GM18505 (cell line): ENCODE data around the gene GOLGA5.
"Not testable (repeated sequence)": the region's sequence is repeated elsewhere in the genome, so short reads cannot be mapped to it uniquely, and the experiment has no call there.

Experiments
- ATAC-seq: cut with Tn5 transposase; IDR thresholded peaks from one replicate; pipeline ENCODE4 v1.9.1; 2021; ENCODE audit not compliant: unreplicated experiment
- POLR2A ChIP-seq: IDR thresholded peaks from 4 replicates; pipeline ENCODE4 v1.6.1; 2011; ENCODE audit warnings: borderline replicate concordance; ENCODE audit not compliant: insufficient read depth, insufficient read length; ENCODE audit errors: extremely low read depth

Gene GOLGA5

DNA sequence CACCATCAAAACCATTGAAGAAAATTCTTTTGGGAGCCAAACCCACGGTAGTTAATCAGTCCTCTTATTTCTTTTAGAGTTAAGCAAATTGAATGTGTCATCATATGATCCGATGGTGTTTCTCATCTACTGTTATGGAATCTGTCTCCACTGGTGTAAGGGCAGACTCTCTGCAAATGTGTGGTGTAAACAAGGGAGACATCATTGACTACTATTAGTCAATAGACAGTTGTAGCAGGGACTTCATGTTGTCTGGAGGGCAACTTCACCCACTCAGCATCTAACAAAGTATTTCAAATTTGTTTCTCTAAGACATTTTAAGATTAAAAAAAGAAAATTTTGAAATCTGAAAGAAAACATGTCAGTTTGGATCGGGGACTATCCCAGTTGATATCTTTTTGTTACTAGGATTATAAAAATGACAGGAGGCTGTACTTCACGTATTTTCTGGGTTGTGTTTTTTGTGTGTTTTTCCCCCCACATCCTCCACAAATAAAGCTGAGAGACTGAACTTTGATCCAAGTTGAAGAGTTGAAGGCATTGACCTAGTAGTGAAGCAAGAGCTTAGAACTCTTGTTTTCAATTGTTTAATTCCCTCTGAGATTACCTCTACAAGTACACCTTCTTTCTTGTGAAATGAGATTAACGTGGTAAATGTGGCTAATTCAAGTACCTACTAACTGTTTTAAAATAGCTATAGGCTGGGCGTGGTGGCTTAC, 4.0 kb downstream of the GOLGA5 start:
- no peak for ATAC-seq

GRCh38 chr14:92798811-92799210, 4.7 kb downstream of the GOLGA5 start:
- no peak for ATAC-seq

More for the DNA sequence above, 4.0 kb downstream of the GOLGA5 start:
- no peak for TF ChIP-seq POLR2A

GRCh38 chr14:92800012-92800411, 5.9 kb downstream of the GOLGA5 start:
- no peak for ATAC-seq
- no peak for TF ChIP-seq POLR2A

More at GRCh38 chr14:92798811-92799210, 4.7 kb downstream of the GOLGA5 start:
- TF ChIP-seq POLR2A, result no peak

DNA sequence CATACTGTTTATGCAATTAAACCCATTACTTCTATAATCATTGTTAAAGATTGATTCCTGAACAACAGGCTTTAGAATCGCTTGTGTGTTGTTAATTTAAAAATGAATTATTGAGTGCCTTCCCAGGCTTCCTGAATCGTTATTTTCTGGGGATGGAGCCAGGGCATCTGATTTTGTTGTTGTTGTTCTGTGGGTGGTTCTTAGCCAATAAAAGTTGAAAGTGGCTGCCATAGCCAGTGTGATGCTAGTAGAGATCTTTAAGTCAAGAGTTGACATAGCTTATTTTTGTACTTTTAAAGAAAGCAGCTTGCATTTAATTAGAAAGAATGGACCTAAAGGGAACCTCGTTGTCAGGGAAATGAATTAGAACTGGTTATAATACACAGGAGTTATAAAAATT, 6.4 kb downstream of the GOLGA5 start:
- TF ChIP-seq POLR2A, result no peak
- no peak for ATAC-seq

DNA sequence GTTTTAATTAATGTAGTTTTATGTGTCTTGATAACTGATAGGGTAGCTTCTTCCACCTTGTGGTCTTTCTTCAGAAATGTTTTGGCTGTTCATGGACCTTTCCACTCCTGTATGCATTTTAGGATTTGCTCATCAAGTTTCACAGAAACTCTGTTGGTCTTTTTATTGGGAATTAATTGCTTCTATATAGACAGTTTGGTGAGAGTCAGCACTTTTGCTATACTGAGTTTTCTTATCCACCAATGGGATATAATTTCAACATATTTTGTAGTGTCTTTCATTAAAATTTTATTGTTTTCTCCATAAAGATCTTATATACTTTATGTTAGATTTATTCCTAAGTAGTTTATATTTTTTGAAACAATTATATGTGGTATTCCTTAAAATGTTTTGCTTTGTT, 7.8 kb downstream of the GOLGA5 start:
- TF ChIP-seq POLR2A, result no peak
- ATAC-seq, result no peak

- ATAC-seq, result no peak
- no peak for TF ChIP-seq POLR2A
Observed at GRCh38 chr14:92802678-92803077, 8.6 kb downstream of the GOLGA5 start.

- no peak for ATAC-seq
Observed at GRCh38 chr14:92813201-92813600, 19.1 kb downstream of the GOLGA5 start.

GRCh38 chr14:92819011-92819597, 25.0 kb downstream of the GOLGA5 start:
- ATAC-seq, result no peak

More at GRCh38 chr14:92813201-92813600, 19.1 kb downstream of the GOLGA5 start:
- no peak for TF ChIP-seq POLR2A

GRCh38 chr14:92819680-92820535, 25.8 kb downstream of the GOLGA5 start:
- ATAC-seq, result not testable (repeated sequence)

More at GRCh38 chr14:92819011-92819597, 25.0 kb downstream of the GOLGA5 start:
- TF ChIP-seq POLR2A, result no peak

- not testable (repeated sequence) for ATAC-seq
Observed at GRCh38 chr14:92820536-92820840, 26.4 kb downstream of the GOLGA5 start.

- no peak for ATAC-seq
- TF ChIP-seq POLR2A, result no peak
Observed at GRCh38 chr14:92830902-92831301, 36.8 kb downstream of the GOLGA5 start.

- no peak for TF ChIP-seq POLR2A
Observed at GRCh38 chr14:92832137-92832700, 38.1 kb downstream of the GOLGA5 start.

GRCh38 chr14:92841930-92842329, 47.8 kb downstream of the GOLGA5 start:
- ATAC-seq, result no peak
- TF ChIP-seq POLR2A, result no peak

More at GRCh38 chr14:92832137-92832700, 38.1 kb downstream of the GOLGA5 start:
- no peak for ATAC-seq
